KOPT-K1 (cell line): Measurements from ENCODE around the gene SNED1.

ENCODE experiments used
- H3K27ac ChIP-seq: fragments of 200-600 bp; sonication (generic); 2 replicates; pipeline ENCODE4 v1.5.1; 2016; ENCODE audit warnings: antibody characterized with exemption, mild to moderate bottlenecking, low read depth, low read length; ENCODE audit not compliant: poor library complexity, severe bottlenecking
- H3K36me3 ChIP-seq: fragments of 200-600 bp; sonication (generic); 2 replicates; pipeline ENCODE4 v1.5.1; 2017; ENCODE audit warnings: antibody characterized with exemption, mild to moderate bottlenecking, low read length, moderate library complexity; ENCODE audit not compliant: insufficient read depth
- H3K9me3 ChIP-seq: fragments of 200-600 bp; sonication (generic); 2 replicates; pipeline ENCODE4 v1.5.1; 2017; ENCODE audit warnings: antibody characterized with exemption, low read length, mild to moderate bottlenecking; ENCODE audit not compliant: insufficient read depth, poor library complexity, severe bottlenecking

The SNED1 gene

DNA sequence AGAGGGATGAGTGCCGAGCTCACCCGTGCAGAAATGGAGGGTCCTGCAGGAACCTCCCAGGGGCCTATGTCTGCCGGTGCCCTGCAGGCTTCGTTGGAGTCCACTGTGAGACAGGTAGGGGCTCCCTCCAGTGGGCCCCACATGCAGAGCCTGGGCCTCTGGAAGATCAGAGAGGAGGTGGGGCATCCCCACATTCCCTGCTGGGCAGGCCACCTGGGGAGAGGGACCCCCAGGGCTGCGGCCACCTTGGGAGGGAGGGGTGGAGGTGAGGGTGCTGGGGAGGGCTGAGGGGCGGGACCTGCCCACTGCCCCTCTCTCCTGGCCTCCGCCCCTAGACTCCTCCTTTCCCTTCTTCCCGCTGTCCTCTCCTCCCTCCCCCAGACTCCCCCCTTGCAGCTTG, 65.2 kb downstream of the SNED1 start:
- Histone ChIP-seq H3K27ac (no peak overlapping the region), H3K9me3 (no peaks in the 10 kb centered on the region), H3K36me3 (no peaks in the 10 kb centered on the region)

DNA sequence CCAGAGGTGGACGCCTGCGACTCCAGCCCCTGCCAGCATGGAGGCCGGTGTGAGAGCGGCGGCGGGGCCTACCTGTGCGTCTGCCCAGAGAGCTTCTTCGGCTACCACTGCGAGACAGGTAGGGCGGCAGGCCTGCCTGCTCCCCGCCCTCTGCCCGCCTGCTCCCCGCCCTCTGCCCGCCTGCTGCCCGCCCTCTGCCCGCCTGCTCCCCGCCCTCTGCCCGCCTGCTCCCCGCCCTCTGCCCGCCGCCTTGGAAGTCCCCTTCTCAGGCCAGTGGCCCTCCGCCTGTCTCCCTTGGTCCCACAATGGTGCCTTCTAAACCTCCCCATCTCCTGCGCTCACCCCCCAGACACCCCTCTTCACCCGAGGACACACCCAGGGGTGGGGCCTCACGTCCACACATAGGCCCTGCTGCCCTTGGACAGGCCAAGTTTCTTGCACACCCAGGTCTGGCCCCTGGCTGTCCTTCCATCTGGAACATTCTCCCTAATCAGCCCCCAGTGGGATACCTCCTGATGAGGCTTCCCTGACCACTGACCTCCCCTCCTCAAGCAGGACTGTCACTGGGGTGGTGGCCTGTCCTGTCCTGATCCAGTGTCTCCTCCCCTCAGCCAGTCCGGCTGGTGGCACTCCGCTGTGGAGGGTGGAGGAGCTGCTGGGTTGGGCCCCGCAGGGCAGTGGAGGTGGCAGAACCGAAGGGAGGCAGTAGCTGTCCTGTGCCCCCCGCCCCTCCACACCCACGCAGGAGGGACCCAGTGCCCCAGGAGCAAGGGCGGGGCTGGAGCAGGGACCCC, 65.8 kb downstream of the SNED1 start:
- Histone ChIP-seq H3K27ac (no peak overlapping the region), H3K9me3 (no peaks in the 10 kb centered on the region), H3K36me3 (no peaks in the 10 kb centered on the region)

DNA sequence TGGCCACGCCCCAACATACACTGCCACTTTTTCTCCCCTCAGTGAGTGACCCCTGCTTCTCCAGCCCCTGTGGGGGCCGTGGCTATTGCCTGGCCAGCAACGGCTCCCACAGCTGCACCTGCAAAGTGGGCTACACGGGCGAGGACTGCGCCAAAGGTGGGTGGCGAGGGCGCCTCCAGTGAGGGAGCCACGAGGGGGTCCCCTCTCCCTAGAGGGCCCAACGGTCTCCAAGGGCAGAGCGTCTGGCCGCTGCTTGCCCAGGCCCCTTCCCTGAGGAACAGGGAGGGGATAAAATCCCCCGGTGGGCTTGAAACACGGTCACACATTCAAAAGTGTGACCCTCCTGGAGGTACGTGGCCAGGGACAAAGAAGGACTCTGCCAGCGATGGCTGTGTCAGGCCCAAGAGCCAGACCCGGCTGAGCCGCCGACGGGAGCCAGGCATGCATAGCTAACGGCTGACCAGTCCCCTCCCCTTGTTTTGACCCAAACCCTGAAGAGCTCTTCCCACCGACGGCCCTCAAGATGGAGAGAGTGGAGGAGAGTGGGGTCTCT, 66.5 kb downstream of the SNED1 start:
- H3K27ac ChIP-seq, result no peak overlapping the region
- no peaks in the 10 kb centered on the region for H3K36me3 ChIP-seq
- no peaks in the 10 kb centered on the region for H3K9me3 ChIP-seq

DNA sequence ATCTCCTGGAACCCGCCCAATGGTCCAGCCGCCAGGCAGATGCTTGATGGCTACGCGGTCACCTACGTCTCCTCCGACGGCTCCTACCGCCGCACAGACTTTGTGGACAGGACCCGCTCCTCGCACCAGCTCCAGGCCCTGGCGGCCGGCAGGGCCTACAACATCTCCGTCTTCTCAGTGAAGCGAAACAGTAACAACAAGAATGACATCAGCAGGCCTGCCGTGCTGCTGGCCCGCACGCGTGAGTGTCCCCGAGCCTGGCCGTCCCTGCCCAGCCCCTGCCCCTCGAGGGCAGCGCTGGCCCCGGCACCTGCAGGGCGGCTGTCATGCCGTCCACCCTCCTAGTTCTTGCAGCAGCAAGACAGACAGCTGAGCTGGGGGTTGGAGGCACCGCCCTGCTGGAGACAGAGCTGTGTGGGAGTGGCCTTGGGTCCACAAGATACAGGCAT, 67.0 kb downstream of the SNED1 start:
- no peak overlapping the region for H3K27ac ChIP-seq
- no peaks in the 10 kb centered on the region for H3K9me3 ChIP-seq
- H3K36me3 ChIP-seq, result no peaks in the 10 kb centered on the region

DNA sequence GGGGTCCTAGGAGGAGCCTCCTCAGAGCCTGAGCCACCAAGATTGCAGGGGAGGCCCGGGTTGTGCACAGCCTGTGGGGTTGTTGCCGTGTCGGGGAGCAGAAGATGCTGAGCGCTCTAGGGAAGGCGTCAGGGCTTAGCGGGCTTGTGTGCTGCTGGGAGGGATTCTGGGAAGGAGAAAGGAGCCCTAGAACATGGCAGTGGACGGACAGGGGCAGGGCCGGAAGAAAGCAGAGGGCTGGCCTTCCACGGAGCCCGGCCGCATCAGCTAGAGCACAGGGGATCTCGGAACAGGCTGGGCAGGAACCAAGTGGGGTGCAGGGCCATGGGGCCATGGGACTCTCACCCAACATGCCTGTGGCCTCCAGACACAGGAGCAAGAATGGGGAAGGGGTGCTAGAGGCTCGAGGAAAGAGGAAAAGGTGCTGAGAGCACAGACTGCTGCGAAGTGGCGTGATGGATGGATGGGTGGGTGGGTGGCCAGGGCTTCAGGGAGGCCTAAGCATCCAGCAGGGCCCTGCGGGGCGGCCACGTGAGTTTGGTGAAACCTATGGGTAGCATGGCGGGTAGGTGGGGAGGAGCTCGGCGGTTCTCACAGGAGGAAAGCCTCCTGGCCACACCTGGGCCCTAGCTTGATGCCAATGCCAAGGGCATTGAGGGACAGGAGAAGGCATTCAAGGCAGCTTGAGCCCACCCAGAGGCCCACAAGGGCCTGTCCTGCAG, 67.9 kb downstream of the SNED1 start:
- H3K36me3 ChIP-seq, result no peaks in the 10 kb centered on the region
- H3K9me3 ChIP-seq, result no peaks in the 10 kb centered on the region
- H3K27ac ChIP-seq, result no peak overlapping the region

DNA sequence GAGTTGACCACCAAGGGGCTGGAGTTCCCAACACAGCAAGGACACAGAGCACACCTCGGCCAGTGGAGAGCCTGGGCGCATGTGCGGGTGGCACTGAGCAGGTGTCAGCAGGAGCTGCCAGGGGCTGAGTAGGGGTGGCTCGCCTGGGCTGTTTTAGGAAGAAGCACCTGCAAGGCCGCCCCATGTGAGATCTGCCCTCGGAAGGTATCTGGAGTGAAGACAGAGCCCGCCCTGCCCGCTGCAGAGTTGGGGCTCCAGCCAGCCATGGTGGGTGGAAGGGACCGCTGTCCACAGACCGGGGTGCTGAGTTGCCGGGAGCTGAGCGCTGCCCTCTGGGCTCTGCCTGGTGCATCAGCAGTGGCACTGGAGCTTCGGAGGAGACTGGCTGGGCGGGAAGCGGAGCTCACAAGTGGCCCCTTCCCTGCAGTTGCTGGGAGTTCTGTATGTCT, 68.5 kb downstream of the SNED1 start:
- Histone ChIP-seq H3K36me3 (no peaks in the 10 kb centered on the region), H3K9me3 (no peaks in the 10 kb centered on the region), H3K27ac (no peak overlapping the region)

DNA sequence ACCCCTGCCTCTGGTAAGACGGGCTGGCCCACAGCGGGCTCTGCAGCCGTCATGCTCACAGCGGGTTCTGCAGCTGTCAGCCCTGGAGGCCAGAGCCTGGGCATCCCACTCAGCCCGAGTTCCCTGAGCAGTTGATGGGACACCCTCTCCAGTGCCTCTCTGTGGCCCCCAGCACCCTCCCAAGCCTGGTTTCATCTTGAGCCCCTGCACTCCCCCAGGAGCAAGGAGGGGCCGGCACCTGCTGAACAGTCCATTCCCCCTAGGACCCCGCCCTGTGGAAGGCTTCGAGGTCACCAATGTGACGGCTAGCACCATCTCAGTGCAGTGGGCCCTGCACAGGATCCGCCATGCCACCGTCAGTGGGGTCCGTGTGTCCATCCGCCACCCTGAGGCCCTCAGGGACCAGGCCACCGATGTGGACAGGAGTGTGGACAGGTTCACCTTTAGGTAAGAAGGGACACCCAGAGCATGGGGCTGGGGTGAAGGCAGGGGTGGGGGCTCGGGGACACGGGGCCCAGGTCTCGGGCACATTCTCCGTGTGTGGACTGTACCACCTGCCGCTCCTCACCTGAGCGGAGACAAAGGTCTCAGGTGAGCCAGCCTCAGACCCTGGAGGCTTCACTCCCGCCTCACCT, 69.2 kb downstream of the SNED1 start:
- Histone ChIP-seq H3K36me3 (no peaks in the 10 kb centered on the region), H3K27ac (no peak overlapping the region), H3K9me3 (no peaks in the 10 kb centered on the region)

DNA sequence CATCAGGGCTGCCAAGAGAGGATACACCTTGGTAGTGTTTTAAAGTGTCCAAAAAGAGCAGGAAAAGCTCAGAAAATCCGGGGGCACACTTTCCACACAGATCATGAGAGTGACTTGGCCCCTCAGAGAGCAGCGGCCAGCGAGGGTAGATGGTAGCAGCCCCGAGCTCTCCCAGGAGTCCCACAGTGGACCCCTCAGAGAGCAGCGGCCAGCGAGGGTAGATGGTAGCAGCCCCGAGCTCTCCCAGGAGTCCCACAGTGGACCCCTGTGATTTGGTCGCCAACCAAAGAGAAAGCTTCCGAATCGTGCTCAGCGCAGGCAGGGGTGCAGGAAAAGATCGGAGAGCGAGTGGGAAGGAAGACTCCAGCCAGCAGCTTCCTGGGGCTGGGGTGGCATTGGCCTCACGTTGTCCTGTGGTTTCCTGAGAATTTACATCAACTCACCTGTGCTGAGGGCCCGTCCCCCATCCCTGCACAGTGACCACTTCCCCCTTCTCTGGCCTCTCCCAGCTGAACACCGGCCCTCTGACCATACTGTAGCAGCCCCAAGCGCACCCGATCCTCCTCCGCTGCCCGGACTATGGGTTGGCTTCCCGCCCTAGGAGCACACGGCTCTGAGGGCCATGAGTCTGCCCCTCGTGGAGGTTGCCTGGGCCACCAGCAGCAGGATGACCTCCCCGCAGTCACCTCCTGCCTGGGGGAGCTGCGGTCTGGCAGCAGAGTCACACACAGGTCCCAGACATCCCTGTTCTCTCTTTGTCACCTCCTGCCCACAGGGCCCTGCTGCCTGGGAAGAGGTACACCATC, 69.9 kb downstream of the SNED1 start:
- Histone ChIP-seq H3K9me3 (no peaks in the 10 kb centered on the region), H3K27ac (no peak overlapping the region), H3K36me3 (no peaks in the 10 kb centered on the region)

DNA sequence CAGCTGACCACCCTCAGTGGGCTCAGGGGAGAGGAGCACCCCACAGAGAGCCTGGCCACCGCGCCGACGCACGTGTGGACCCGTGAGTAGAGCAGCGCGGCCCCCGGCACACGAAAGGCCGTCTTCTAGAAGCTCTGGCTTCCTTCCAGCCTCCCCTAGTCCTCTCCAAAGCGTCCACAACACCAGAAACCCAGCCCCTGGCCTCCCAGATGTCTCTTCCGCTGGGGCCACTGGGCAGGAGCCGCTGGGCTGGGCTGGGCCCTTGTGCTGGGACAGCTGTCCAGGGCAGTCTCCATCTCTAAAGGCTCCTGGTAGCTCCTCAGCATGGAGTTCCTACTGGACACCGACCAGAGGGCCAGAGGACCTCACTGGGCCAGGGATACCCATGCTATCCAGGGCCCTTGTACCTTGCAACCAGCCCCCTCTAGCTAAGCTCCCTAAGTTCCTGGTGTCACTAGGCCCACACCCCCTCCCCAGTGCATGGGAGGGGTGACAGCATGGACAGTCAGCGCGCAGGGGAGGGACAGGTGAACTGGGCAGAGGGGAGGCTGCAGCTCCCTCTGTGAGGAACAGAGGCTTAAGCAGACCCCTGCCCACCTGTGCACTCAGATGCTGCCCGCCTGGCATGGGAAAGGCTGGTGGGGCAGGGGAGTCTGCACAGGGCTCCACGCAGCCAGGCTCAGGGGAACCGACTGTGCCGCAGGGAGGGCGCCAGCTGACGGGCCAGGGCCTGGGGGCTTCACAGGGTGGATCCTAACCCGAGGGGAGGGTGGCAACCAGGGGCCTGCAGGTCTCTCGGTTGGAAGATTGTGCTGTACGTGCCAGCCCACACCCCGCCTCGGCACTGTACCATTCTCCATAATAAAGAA, 70.8 kb downstream of the SNED1 start:
- Histone ChIP-seq H3K27ac (no peak overlapping the region), H3K36me3 (no peaks in the 10 kb centered on the region), H3K9me3 (no peaks in the 10 kb centered on the region)

DNA sequence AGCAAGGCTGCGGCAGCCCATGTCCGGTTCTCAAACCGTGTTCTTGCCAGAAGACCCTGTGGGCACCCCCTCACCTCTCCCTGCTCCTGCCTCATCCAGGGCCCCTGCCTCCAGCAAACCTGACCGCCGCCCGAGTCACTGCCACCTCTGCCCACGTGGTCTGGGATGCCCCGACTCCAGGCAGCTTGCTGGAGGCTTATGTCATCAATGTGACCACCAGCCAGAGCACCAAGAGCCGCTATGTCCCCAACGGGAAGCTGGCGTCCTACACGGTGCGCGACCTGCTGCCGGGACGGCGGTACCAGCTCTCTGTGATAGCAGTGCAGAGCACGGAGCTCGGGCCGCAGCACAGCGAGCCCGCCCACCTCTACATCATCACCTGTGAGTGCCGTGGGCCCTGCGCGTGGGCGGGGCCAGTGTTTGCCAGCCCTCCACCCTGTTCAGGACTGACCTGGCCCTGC, 71.4 kb downstream of the SNED1 start:
- Histone ChIP-seq H3K27ac (no peak overlapping the region), H3K36me3 (peaks cover 4% of the 10 kb centered on the region; the same call in 1 of the 2 replicates), H3K9me3 (no peaks in the 10 kb centered on the region)

DNA sequence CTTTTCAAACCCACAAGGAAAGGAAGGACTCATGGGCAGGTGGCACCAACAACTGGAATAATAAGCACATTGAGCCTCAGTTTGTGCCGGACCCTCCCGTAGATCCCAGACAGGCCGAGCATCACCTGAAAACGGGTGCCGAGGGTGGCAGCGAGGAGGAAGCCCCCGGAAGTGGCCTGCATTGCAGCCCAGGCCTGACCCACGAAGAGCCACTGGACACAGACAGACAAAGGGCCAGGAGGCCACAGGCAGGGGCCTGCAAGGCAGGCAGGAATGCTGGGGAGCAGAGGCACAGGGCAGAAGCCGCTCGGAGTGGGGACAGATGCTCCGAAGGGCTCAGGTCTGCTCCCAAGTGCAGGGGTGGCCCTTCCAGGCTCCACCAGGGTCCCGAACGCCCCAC, 71.9 kb downstream of the SNED1 start:
- Histone ChIP-seq H3K9me3 (no peaks in the 10 kb centered on the region), H3K36me3 (peaks cover 9% of the 10 kb centered on the region; the same call in 1 of the 2 replicates), H3K27ac (no peak overlapping the region)

DNA sequence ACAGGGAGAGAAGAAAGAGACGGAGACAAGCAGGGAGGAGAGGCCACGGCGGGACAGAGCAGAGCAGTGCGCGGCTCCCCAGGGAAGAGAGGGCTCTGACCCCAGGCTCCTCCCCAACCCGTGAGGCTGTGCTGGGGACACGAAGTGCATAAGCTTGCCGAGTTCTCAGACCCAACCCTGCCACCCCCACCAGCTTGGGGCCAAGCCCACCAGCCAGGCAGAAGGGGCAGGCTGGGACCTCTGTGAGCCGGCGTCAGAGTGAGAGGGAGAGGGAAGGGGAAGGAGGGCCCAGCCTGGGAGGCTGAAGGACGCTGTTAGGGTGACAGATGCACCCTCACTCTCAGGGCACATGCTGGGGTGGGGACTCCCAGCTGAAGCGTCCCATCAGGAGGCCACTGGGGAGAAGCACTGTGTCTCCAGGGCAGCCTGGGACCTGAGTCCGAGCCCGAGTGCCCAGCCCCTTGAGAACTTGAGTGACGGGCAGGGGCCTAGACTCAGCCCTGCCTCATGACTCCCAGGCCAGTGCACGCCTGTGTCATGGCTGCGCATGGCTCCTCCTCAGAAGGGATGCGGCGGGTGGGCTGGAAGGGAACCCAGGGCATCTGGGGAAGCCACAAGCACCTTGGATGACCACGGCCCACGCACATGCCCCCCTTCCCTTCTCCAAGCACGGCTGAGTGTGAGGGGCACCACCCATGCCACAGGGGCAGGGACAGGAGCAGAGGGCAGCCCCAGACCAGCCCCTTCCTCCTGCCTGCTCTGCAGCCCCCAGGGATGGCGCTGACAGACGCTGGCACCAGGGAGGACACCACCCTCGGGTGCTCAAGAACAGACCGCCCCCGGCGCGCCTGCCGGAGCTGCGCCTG, 72.6 kb downstream of the SNED1 start:
- Histone ChIP-seq H3K27ac (no peak overlapping the region), H3K36me3 (peaks cover 15% of the 10 kb centered on the region; the same call in 1 of the 2 replicates), H3K9me3 (no peaks in the 10 kb centered on the region)

DNA sequence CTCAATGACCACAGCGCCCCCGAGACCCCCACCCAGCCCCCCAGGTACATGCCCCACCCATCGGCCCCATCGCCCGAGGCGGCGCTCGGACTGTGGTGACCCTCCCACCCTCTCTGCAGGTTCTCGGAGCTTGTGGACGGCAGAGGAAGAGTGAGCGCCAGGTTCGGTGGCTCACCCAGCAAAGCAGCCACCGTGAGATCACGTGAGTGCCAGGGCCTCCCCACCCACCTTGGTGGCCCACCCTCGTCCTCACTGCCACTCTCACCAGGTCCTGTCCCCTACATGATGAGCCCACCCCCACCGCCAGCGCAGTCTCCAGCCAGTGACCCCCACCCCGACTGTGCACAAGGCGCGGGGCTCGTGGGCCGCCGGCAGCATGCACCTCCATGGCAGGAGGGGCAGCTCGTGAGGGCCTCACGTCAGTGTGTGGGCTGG, 73.3 kb downstream of the SNED1 start:
- no peak overlapping the region for H3K27ac ChIP-seq

More for the DNA sequence above, 73.3 kb downstream of the SNED1 start:
- Histone ChIP-seq H3K9me3 (no peaks in the 10 kb centered on the region), H3K36me3 (peaks cover 15% of the 10 kb centered on the region; the same call in 1 of the 2 replicates)
